Ishikawa (cell line): ENCODE results near the gene LIMS2.

Experiments
- CEBPB ChIP-seq: IDR thresholded peaks from 2 replicates; pipeline ENCODE4 v1.6.1; 2012
- CREB1 ChIP-seq: IDR thresholded peaks from 2 replicates; pipeline ENCODE4 v1.6.1; 2012; ENCODE audit warnings: low read depth
- EGR1 ChIP-seq: IDR thresholded peaks from 2 replicates; pipeline ENCODE4 v1.6.1; 2012
- EP300 ChIP-seq: IDR thresholded peaks from 2 replicates; pipeline ENCODE4 v1.6.1; 2012; ENCODE audit warnings: borderline replicate concordance
- FOXM1 ChIP-seq: IDR thresholded peaks from 2 replicates; pipeline ENCODE4 v1.6.1; 2012; ENCODE audit warnings: low read depth, borderline replicate concordance
- NFIC ChIP-seq: IDR thresholded peaks from 2 replicates; pipeline ENCODE4 v1.6.1; 2012
- RAD21 ChIP-seq: IDR thresholded peaks from 2 replicates; pipeline ENCODE4 v1.6.1; 2012; ENCODE audit warnings: low read depth
- TAF1 ChIP-seq: IDR thresholded peaks from 2 replicates; pipeline ENCODE4 v1.6.1; 2012; ENCODE audit warnings: low read depth, mild to moderate bottlenecking
- TCF12 ChIP-seq: IDR thresholded peaks from 2 replicates; pipeline ENCODE4 v1.6.1; 2012; ENCODE audit warnings: low read depth
- TEAD4 ChIP-seq: IDR thresholded peaks from 2 replicates; pipeline ENCODE4 v1.6.1; 2012
- USF1 ChIP-seq: IDR thresholded peaks from 2 replicates; pipeline ENCODE4 v1.6.1; 2012
- YY1 ChIP-seq: IDR thresholded peaks from 2 replicates; pipeline ENCODE4 v1.6.1; 2012; ENCODE audit warnings: low read depth
- ZBTB7A ChIP-seq: IDR thresholded peaks from 2 replicates; pipeline ENCODE4 v1.6.1; 2012; ENCODE audit warnings: low read depth
- TF ChIP-seq, protein P1 (sequence below): IDR thresholded peaks from 2 replicates; pipeline ENCODE4 v1.6.1; 2012
- TF ChIP-seq, protein P2 (sequence below): IDR thresholded peaks from 2 replicates; pipeline ENCODE4 v1.6.1; 2012; ENCODE audit warnings: low read depth, mild to moderate bottlenecking

LIMS2 gene

GRCh38 chr2:127620866-127621265 is 54.5 kb downstream of the LIMS2 start:
- TF ChIP-seq, protein P1, sequence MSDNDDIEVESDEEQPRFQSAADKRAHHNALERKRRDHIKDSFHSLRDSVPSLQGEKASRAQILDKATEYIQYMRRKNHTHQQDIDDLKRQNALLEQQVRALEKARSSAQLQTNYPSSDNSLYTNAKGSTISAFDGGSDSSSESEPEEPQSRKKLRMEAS, result no peak

- TF ChIP-seq TCF12, result no peak
- TF ChIP-seq TAF1, result no peak
- no peak for TF ChIP-seq CREB1
- TF ChIP-seq CEBPB, result no peak
- TF ChIP-seq NFIC, result no peak
- no peak for TF ChIP-seq ZBTB7A
- TF ChIP-seq, protein P2, sequence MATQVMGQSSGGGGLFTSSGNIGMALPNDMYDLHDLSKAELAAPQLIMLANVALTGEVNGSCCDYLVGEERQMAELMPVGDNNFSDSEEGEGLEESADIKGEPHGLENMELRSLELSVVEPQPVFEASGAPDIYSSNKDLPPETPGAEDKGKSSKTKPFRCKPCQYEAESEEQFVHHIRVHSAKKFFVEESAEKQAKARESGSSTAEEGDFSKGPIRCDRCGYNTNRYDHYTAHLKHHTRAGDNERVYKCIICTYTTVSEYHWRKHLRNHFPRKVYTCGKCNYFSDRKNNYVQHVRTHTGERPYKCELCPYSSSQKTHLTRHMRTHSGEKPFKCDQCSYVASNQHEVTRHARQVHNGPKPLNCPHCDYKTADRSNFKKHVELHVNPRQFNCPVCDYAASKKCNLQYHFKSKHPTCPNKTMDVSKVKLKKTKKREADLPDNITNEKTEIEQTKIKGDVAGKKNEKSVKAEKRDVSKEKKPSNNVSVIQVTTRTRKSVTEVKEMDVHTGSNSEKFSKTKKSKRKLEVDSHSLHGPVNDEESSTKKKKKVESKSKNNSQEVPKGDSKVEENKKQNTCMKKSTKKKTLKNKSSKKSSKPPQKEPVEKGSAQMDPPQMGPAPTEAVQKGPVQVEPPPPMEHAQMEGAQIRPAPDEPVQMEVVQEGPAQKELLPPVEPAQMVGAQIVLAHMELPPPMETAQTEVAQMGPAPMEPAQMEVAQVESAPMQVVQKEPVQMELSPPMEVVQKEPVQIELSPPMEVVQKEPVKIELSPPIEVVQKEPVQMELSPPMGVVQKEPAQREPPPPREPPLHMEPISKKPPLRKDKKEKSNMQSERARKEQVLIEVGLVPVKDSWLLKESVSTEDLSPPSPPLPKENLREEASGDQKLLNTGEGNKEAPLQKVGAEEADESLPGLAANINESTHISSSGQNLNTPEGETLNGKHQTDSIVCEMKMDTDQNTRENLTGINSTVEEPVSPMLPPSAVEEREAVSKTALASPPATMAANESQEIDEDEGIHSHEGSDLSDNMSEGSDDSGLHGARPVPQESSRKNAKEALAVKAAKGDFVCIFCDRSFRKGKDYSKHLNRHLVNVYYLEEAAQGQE, result no peak
- TF ChIP-seq FOXM1, result no peak
- TF ChIP-seq EP300, result no peak
- TF ChIP-seq USF1, result no peak
- TF ChIP-seq TEAD4, result no peak
- TF ChIP-seq RAD21, result no peak
- no peak for TF ChIP-seq YY1
- TF ChIP-seq, protein P1, result no peak
- TF ChIP-seq EGR1, result no peak
Measured at GRCh38 chr2:127619877-127620705, 55.2 kb downstream of the LIMS2 start.

DNA sequence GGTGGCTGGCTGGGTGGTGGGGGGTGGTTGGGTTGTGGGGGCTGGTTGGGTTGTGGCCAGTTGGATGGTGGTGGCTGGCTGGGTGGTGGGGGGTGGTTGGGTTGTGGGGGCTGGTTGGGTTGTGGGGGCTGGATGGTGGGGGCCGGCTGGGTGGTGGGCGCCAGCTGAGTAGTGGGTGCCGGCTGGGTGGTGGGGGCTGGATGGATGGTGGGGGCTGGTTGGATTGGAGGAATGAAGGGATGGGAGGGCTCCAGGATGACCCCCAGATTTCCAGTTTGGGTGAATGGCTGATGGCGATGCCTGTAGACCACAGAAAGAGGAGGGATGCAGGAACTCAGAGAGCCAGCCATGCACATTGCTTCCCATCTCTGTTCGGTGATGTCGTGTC is 56.1 kb downstream of the LIMS2 start:
- TF ChIP-seq, protein P1, result no peak
- no peak for TF ChIP-seq EP300
- TF ChIP-seq TAF1, result no peak
- TF ChIP-seq CEBPB, result no peak
- no peak for TF ChIP-seq FOXM1
- TF ChIP-seq USF1, result no peak
- no peak for TF ChIP-seq EGR1
- no peak for TF ChIP-seq TCF12
- no peak for TF ChIP-seq TEAD4
- no peak for TF ChIP-seq YY1
- TF ChIP-seq CREB1, result no peak
- no peak for TF ChIP-seq ZBTB7A

GRCh38 chr2:127618551-127619202 is 56.7 kb downstream of the LIMS2 start:
- TF ChIP-seq TCF12 (no peak), TAF1 (no peak), RAD21 (no peak), NFIC (no peak), EP300 (no peak), CREB1 (no peak), EGR1 (no peak)

DNA sequence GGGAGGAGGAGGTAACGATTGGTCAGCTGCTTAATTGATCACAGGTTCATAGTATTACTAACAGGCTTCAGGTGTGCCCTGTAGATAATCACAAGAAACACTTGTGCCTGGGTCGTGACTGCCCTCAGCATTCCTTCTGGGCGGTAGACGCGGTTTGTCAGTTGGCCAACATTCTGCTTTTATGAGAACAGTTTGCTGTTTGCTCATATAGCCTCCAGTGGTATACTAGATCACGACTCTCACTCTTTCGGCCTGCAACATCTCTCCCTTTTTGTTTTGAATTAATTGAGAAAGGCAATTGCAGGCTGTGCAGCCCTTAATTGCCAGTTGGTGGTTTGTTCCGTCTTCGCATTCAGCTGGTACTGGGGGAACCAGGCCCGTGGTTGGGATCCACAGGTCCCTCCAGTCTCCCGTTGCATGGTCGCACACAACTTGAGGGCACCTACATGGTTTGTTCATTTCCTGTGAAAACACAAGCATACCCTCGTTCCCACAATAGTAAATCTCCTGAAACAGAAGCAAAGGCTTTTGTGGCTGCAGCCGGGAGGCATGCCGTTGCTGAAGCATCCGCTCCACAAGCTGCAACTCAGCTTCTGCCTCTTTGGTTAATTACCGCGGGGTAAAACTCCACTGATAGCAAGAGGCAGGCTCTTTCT is 59.7 kb downstream of the LIMS2 start:
- no peak for TF ChIP-seq YY1
- TF ChIP-seq EGR1, result no peak
- TF ChIP-seq TAF1, result no peak
- no peak for TF ChIP-seq FOXM1
- no peak for TF ChIP-seq RAD21
- TF ChIP-seq NFIC, result no peak
- TF ChIP-seq, protein P1, result no peak
- no peak for TF ChIP-seq TEAD4
- TF ChIP-seq EP300, result no peak
- TF ChIP-seq CREB1, result no peak
- no peak for TF ChIP-seq TCF12
- TF ChIP-seq CEBPB, result no peak
- TF ChIP-seq ZBTB7A, result no peak
- no peak for TF ChIP-seq USF1
- TF ChIP-seq, protein P2, result no peak
